ENCODE measurements around the gene VAV3. TPM values are rescaled to one million over a fixed set of nuclear protein-coding genes. Genes with fewer than 3 reads are reported as not detected.

Gene VAV3
- polyA plus RNA-seq, 3 donors: 5.4 to 9.2 (median 9.0) TPM

- TF ChIP-seq CTCF (IDR thresholded peaks at IDR 0.05): no peak
- no peaks in the 10 kb centered on the region for H3K36me3 ChIP-seq (replicated peaks in 1 of 2; ENCODE audit: control insufficient read depth in 1 of 2, insufficient read depth in 2 of 2, low read length in 2 of 2)
- no peak for DNase-seq
- H3K9ac ChIP-seq (ENCODE audit: insufficient read depth, low read length, poor library complexity, severe bottlenecking): peak overlapping the region; percentile 54
- H4K20me1 ChIP-seq (ENCODE audit: insufficient read depth, low read length): peaks cover 4% of the 10 kb centered on the region
- peaks cover 0 to 2% (median 0%) of the 10 kb centered on the region in 7 donors for H3K9me3 Mint-ChIP-seq
- H3K27ac Mint-ChIP-seq: peak overlapping the region; percentile 94 to 99 (median 98)
- intact Hi-C loops (cut with micrococcal nuclease): loop anchor here in 1 of 2 donors (2.0 kb wide), 1 partner anchor 23 kb away; the partner anchor contains the start of gene VAV3
- H3K4me3 Mint-ChIP-seq: peak overlapping the region; percentile 68 to 72
- H3K27me3 Mint-ChIP-seq (ENCODE audit: low read depth in 3 of 3): no peaks in the 10 kb centered on the region
- peak overlapping the region; percentile 2 to 66 (median 41) for H3K4me3 ChIP-seq (replicated peaks in 1 of 3; ENCODE audit: low read depth in 2 of 3, low read length in 3 of 3)
- peaks cover 73% of the 10 kb centered on the region for H3K4me1 Mint-ChIP-seq
- peaks cover 71% of the 10 kb centered on the region for H3K79me2 ChIP-seq (ENCODE audit: insufficient read depth, low read length)
- H3K4me1 ChIP-seq (ENCODE audit: control insufficient read depth in 1 of 2, insufficient read depth in 2 of 2, low read length in 2 of 2): peaks cover 71% of the 10 kb centered on the region in 2 donors
- H3K9me3 ChIP-seq (replicated peaks in 1 of 2; ENCODE audit: control insufficient read depth in 1 of 2, insufficient read depth in 1 of 2, low read length in 2 of 2): no peaks in the 10 kb centered on the region
- peak overlapping the region; percentile 60 for H3K4me2 ChIP-seq (replicated peaks; ENCODE audit: extremely low read depth, low read length, poor library complexity, severe bottlenecking)
- H3K36me3 Mint-ChIP-seq: peaks cover 7 to 13% of the 10 kb centered on the region in 2 donors
- no peaks in the 10 kb centered on the region for H3K27me3 ChIP-seq (ENCODE audit: control insufficient read depth in 2 of 2, insufficient read depth in 2 of 2, low read length in 2 of 2)
- H3K27ac ChIP-seq (ENCODE audit: low read depth in 1 of 2, low read length in 2 of 2): peak overlapping the region; percentile 71 to 92
- peak overlapping the region; percentile 13 for H2AFZ ChIP-seq (ENCODE audit: insufficient read depth, low read depth, low read length, poor library complexity, severe bottlenecking)
These were observed 23.4 kb downstream of the VAV3 start for GRCh38 chr1:107941531-107941930.

- peaks cover 73 to 75% of the 10 kb centered on the region in 2 donors for H3K4me1 ChIP-seq (ENCODE audit: control insufficient read depth in 1 of 2, insufficient read depth in 2 of 2, low read length in 2 of 2)
These were observed 23.9 kb downstream of the VAV3 start for GRCh38 chr1:107941123-107941522.

More at GRCh38 chr1:107941123-107941522, 23.9 kb downstream of the VAV3 start:
- Mint-ChIP-seq H3K27ac (peak overlapping the region; percentile 94 to 99 (median 98)), H3K4me1 (peaks cover 75% of the 10 kb centered on the region), H3K27me3 (ENCODE audit: low read depth in 3 of 3) (no peaks in the 10 kb centered on the region), H3K4me3 (peak overlapping the region; percentile 68 to 72), H3K9me3 (peaks cover 0 to 2% (median 0%) of the 10 kb centered on the region in 7 donors), H3K36me3 (peaks cover 7 to 13% of the 10 kb centered on the region in 2 donors)
- H3K36me3 ChIP-seq (replicated peaks in 1 of 2; ENCODE audit: control insufficient read depth in 1 of 2, insufficient read depth in 2 of 2, low read length in 2 of 2): no peaks in the 10 kb centered on the region
- H3K4me2 ChIP-seq (replicated peaks; ENCODE audit: extremely low read depth, low read length, poor library complexity, severe bottlenecking): peak overlapping the region; percentile 60
- H3K27ac ChIP-seq (ENCODE audit: low read depth in 1 of 2, low read length in 2 of 2): peak overlapping the region; percentile 71 to 92
- peak; percentile 86 to 98 (median 96) for DNase-seq
- no peaks in the 10 kb centered on the region for H3K9me3 ChIP-seq (replicated peaks in 1 of 2; ENCODE audit: control insufficient read depth in 1 of 2, insufficient read depth in 1 of 2, low read length in 2 of 2)
- H4K20me1 ChIP-seq (ENCODE audit: insufficient read depth, low read length): peaks cover 4% of the 10 kb centered on the region
- intact Hi-C loops (cut with micrococcal nuclease): loop anchor here in 1 of 2 donors (2.0 kb wide), 1 partner anchor 24 kb away; the partner anchor contains the start of gene VAV3
- peak overlapping the region; percentile 13 for H2AFZ ChIP-seq (ENCODE audit: insufficient read depth, low read depth, low read length, poor library complexity, severe bottlenecking)
- TF ChIP-seq CTCF (IDR thresholded peaks at IDR 0.05): no peak
- peak overlapping the region; percentile 2 to 66 (median 41) for H3K4me3 ChIP-seq (replicated peaks in 1 of 3; ENCODE audit: low read depth in 2 of 3, low read length in 3 of 3)
- H3K79me2 ChIP-seq (ENCODE audit: insufficient read depth, low read length): peaks cover 67% of the 10 kb centered on the region
- WGBS (ENCODE audit: insufficient coverage): 0% methylated on average over 2 of the region's 7 CpGs
- no peaks in the 10 kb centered on the region for H3K27me3 ChIP-seq (ENCODE audit: control insufficient read depth in 2 of 2, insufficient read depth in 2 of 2, low read length in 2 of 2)
- peak overlapping the region; percentile 54 for H3K9ac ChIP-seq (ENCODE audit: insufficient read depth, low read length, poor library complexity, severe bottlenecking)

Data from CD14-positive monocyte (primary cell).